Activated naive CD4-positive, alpha-beta T cell treated with anti-CD3 and anti-CD28 coated beads, Interleukin-2, amount 50 U/mL, for 16 hours (primary cell): Measurements from ENCODE around the gene RBMS2.
"Not testable (repeated sequence)": the region's sequence is repeated elsewhere in the genome, so short reads cannot be mapped to it uniquely, and the experiment has no call there.

Experiments
- DNase-seq: peaks from one replicate; pipeline ENCODE4 v3.0.0-alpha.2; 2020

The RBMS2 gene, protein sequence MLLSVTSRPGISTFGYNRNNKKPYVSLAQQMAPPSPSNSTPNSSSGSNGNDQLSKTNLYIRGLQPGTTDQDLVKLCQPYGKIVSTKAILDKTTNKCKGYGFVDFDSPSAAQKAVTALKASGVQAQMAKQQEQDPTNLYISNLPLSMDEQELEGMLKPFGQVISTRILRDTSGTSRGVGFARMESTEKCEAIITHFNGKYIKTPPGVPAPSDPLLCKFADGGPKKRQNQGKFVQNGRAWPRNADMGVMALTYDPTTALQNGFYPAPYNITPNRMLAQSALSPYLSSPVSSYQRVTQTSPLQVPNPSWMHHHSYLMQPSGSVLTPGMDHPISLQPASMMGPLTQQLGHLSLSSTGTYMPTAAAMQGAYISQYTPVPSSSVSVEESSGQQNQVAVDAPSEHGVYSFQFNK

DNA sequence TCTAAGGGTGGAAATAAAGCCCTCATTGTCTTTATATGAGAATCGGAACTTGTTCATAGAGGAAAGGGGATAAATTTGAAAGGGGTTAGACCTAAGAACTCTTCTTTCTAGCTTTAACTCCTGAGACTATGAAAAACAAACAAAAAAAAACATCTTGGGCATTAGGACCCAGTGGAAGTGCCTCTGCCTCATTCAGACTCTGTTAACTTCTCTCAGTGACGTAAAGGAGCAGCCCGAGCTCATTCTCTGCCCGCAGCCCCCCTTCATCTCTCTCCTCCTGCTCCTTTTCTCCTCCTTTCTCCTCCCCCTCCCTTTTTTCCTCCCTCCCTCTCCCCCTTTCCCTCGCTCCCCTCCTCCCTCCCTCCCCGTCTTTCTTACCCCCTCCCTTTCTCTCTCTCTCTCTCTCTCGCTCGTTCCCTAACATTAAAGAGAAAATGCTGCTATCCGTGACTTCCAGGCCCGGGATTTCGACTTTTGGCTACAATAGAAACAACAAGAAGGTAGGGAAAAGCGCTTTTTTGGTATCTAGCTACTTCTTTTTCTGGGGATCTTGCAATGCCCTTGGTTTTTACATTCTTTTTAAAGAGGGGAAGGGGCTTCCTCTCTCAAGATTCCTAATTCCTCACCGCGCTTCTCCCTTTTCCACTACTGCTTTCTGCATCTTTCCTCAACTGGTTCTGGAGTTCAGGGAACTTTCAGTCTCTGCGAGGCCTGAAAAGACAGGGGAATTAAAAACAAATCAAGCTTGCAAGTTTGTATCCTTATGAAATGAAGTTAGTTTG lies at the start of gene RBMS2:
TSS of gene RBMS2 (plus strand) at position 231 of the 782 bp plus-strand sequence. CDS start at position 435, 204 bp downstream.
- peak; percentile 34 for DNase-seq

DNA sequence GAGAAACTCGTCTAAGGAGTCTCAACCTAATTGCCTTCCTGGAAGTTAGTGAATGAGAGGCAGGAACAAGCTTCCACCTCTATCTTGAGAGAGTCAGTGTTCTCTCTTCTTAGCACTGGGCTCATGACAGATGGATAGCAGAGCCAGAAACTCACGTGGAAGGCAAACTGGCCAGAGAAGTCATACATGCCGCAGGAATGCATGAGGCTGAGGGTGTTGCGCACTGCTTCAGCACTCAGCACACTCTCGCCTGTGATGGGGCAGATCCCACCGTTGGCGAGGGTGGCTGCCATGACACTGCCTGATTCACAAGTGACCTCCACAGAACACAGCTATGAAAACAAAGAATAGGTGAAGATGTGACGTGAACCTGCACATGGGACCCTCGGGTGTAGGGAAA lies 47.2 kb upstream of the RBMS2 start:
- DNase-seq, result no peak

DNA sequence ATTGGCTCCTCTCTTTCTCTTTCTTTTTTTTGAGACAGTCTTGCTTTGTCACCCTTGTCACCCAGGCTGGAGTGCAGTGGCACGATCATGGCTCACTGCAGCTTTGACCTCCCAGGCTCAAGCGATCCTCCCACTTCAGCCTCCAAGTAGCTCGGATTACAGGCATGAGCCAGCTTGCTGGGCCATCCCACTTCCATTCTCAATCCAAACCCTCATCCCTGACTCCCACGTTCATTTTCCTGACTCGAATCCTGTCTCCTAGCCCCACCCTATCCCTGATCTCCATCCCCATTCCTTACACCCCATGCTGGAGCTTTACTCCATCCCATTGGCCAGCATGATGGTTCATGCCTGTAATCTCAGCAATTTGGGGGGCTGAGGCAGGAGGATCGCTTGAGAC lies 45.5 kb upstream of the RBMS2 start:
- no peak for DNase-seq

DNA sequence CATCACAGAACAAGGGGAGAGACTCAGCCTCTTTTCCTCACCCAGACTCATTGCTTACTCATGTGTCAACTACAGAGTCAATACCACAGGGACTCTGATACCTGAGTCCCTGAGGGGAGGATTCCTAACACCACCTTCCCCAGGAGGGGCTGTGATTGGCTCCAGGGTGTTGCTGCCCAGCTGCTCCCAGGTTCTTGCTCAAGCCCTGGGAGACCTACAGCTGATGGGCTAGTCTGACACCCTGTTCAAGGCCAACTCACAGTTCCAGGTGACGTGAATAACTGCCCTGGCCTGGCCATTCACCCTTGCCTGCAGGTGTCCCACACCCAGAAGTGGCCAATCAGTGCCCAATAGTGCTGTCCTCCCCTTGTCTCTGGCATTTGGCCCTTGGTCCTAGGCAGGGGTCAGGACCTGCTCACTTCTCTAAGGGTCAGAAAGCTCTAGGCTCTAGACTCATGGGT lies 44.6 kb upstream of the RBMS2 start:
- DNase-seq, result no peak

DNA sequence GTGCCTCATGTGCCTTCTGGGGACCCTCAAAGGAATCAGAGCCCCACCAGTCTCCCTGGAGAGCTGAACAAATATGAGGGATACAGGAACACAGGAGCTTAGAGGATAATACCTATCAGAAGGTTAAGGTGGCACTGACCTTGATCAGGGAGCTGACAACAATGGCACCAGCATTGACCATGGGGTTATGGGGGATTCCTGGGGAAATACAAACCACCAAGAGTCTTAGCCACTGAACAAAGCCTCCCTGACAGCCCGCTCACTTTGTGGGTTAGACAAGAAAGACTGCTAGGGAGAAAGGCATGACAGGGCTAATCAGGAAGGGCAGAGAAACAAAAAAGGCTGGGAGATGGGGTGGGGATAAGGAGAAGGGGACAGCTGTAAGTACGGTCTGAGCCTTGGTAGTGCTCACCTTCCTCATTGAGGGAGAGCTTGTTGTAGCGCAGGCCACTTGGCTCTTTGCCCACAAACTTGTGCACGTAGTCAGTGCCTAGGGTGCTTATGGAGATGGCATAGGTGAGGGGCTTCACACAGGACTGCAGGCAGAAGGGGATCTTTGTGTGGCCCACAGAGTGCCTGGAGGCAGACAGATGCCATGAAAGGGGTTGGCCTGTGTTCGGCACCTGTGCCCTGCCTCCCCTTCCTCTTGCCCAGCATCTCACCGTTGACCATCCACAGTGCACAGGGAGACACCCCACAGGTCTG lies 43.9 kb upstream of the RBMS2 start:
- DNase-seq, result no peak

DNA sequence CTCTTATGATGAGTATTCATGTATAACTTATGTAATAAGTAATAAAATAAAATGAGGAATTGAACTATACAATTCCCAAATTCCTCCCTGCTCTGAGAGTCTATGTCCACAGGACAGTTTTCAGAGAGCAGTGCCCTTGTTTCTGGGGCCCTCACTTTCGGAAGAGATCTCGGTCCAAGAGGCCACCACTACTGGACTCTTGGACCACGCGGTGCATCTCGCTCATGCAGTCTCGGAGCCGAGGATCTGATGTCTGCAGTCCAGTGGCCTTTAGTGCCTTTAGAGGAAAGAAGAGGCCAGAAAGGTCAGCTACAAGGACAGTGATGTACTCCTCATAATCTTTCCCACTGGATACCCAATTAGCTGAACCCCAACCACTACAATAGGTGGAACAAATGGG lies 42.0 kb upstream of the RBMS2 start:
- DNase-seq, result no peak

DNA sequence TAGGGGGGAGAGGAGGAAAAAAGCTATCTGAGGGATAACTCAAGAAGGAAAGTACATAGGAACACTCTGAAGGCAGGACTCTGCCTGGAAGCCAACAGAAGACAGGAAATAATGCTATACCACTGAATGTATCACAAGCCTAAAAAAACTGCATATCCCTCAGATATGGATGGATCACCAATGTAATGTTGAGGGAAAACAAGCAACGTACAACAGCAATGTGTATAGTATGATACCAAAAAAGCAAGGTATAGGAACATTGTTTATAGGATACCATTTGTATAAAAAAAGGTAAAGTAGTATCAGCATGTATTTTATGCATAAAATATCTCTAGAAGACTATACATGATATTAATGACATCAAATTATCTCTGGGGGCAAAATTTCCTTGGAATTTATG lies 37.1 kb upstream of the RBMS2 start:
- DNase-seq, result no peak

DNA sequence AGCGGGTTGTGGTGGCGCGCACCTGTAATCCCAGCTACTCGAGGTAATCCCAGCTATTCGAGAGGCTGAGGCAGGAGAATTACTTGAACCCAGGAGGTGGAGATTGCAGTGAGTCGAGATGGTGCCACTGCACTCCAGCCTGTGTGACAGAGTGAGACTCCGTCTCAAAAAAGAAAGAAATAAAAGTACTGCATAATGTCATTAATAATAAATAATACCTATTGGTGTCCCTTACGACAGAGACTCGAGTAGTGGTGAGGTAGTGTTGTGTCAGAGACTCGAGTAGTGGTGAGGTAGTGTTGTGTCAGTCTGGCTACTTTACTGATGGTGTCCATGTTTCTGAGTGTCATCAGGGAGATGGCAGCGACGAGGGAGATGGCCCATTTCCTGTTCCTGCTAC lies 34.9 kb upstream of the RBMS2 start:
- DNase-seq, result no peak

DNA sequence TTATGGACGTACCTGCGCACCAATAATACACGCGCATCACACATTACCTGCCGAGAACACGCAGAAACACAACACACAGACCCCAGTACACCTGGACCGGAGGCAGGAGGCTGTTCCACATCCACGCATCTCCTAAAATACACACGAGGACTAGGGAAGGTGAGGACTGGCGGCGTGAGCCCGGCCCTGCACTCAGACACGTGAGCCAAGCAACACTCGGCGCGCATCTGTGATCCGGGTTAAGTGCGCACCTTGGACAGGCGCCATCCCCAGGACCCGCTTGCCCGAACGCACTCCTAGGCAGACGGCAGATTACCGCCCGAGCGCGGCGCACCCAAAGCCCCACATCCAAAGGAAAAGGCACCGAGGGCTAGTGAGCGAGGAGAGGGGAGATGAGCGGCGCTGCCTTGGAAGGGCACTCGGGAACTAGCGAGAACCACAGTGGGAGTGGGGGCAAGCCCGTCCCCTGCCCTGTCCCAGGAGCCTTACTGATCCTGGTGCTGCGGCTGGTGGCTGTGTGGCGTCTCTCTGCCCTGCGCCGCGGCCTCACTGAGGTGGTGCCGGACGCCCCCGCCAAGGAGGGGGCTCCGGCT lies 34.1 kb upstream of the RBMS2 start:
- DNase-seq, result peak; percentile 31

DNA sequence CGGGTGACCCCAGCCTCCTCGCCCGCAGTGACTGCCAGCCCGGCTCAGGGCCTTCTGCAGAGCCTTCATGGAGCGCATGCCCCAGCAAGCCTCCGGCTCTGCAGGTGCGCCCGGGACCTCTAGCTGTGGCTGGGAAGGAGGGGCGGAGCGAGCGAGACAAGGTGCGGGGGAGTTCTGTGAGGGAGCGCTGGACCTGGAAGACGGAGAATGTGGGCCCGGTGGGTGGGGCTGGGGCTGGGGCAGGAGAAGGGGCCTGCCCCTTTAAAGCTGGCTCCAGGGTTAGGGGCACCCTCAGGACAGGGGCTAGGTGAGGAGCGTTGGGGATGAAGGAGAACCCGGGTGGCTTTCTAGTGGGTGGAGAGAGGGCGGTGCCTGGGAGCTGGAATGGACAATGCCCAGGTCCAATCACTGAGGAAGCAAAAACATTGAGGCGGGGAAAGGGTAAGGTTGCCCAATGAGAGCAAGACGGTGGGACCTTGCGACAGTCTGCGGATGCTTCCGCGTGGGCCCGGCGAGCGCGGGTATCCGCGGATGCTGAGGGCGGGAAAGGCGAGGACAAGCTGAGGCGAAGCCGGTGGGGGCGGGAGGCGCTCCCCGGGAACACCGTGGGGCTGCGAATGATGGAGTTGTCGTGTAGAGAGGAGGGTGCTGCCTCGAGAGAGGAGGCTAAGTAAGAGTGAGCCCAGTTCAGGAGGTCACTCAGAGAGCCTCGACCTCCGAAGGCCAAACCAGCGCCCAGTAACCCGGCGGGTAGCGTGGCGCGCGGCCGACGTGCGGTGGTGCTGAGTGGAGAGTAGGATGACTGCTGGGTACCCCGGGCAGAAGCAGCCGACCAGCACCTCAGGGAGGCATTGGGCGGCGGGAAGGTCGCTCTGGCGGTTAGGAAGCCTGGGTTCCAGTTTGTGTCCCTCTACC lies 33.3 kb upstream of the RBMS2 start, which contains the start of gene GLS2:
TSS of gene GLS2 (minus strand) at position 121 of the 915 bp plus-strand sequence. CDS start at position 78, 43 bp downstream.
- peak; percentile 75 for DNase-seq

DNA sequence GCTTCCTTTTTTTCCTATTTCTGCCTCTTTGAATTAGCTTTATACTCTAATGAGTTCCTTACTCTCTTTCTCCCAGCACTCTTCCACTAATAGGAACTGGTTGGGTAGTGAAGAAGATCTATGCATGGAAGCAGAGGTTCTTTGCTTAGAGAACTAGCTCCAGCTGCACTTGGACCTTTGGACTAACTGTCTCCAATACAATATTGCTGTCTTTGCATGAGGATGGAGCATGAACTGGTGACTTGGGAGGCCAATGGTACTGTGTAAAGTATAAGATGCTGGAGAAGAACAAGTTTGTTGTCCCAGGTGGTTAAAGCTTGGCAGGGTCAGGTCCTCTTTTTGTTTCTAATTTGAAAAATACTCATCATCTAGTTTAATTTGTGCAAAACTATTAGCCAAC lies 31.3 kb upstream of the RBMS2 start:
- no peak for DNase-seq

DNA sequence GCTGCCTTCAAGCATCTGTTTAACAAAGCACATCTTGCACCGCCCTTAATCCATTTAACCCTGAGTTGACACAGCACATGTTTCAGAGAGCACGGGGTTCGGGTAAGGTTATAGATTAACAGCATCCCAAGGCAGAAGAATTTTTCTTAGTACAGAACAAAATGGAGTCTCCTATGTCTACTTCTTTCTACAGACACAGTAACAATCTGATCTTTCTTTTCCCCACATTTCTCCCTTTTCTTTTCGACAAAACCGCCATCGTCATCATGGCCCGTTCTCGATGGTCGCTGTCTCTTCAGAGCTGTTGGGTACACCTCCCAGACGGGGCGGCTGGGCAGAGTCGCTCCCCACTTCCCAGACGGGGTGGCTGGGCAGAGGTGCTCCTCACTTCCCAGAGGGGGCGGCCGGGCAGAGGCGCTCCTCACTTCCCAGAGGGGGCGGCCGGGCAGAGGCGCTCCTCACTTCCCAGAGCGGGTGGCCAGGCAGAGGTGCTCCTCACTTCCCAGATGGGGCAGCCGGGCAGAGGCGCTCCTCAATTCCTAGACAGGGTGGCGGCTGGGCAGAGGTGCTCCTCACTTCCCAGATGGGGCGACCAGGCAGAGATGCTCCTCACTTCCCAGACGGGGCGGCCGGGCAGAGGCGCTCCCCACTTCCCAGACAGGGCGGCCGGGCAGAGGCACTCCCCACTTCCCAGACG lies 28.1 kb upstream of the RBMS2 start:
- not testable (repeated sequence) for DNase-seq

DNA sequence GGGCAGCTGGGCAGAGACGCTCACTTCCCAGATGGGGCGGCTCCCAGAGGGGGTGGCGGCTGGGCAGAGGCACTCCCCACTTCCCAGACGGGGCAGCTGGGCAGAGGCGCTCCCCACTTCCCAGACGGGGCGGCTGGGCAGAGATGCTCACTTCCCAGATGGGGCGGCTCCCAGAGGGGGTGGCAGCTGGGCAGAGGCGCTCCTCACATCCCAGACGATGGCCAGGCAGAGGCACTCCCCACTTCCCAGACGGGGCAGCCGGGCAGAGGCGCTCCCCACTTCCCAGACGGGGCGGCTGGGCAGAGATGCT lies 27.6 kb upstream of the RBMS2 start:
- DNase-seq, result not testable (repeated sequence)

DNA sequence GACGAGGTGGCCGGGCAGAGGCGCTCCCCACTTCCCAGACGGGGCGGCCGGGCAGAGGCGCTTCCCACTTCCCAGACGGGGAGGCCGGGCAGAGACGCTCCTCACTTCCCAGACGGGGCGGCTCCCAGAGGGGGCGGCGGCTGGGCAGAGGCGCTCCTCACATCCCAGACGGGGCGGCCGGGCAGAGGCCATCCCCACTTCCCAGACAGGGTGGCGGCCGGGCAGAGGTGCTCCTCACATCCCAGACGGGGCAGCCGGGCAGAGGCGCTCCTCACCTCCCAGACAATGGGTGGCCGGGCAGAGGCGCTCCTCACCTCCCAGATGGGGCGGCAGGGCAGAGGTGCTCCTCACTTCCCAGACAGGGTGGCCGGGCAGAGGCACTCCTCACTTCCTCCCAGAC lies 27.1 kb upstream of the RBMS2 start:
- not testable (repeated sequence) for DNase-seq

DNA sequence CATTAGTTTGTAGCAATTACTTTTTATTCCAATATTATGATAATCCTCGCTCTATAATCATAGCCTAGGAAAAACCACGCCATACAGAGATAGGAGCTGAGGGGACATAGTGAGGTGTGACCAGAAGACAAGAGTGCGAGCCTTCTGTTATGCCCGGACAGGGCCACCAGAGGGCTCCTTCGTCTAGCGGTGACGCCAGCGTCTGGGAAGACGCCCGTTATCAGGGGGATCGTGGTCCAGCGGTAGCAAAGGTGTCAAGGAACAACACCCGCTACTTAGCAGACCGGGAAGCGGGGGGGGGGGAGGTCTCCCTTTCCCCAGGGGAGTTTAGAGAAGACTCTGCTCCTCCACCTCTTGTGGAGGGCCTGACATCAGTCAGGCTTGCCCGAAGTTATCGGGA lies 24.9 kb upstream of the RBMS2 start:
- peak; percentile 59 for DNase-seq

DNA sequence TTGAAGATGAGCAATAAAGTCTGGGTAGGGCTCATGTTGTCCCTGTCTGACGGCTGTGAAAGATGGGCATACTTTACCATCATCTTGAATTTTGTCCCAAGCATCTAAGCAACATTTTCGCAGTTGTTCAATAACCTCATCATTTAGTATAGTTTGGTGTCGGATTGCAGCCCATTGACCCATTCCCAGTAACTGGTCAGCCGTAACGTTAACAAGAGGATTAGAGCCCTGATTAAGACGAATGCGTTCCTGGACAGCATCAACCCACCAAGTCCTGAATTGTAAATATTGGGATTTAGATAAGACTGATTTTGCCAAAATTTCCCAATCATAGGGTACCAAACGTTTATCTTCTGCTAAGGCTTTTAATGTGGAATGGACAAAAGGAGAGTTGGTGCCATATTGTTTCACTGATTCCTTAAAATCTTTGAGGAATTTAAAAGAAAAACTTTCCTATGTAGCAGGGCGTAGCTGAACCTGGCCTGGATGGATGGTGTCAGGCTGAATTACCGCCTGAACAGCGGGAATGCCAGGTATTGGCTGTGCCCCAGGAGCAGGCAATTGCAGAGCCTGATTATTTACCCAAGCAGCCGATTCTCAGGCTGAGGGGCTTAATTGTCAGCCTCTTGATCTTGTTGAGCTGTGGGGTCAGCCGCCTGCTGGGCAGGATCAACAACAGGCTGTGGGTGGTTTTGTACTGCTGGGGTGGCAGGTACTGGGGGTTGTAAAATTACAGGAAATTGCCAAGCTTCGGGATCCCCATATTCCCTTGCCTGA lies 23.3 kb upstream of the RBMS2 start:
- DNase-seq, result not testable (repeated sequence)

DNA sequence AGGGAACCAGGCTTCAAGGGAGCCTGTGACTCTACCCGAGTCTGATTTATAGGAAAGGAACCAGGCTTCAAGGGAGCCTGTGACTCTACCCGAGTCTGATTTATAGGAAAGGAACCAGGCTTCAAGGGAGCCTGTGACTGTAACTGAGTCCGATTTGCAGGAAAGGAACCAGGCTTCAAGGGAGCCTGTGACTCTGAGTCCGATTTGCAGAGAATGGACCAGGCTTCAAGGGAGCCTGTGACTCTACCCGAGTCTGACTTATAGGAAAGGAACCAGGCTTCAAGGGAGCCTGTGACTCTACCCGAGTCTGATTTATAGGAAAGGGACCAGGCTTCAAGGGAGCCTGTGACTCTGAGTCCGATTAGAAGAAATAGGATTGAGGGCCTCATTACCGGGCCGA lies 22.2 kb upstream of the RBMS2 start:
- not testable (repeated sequence) for DNase-seq

DNA sequence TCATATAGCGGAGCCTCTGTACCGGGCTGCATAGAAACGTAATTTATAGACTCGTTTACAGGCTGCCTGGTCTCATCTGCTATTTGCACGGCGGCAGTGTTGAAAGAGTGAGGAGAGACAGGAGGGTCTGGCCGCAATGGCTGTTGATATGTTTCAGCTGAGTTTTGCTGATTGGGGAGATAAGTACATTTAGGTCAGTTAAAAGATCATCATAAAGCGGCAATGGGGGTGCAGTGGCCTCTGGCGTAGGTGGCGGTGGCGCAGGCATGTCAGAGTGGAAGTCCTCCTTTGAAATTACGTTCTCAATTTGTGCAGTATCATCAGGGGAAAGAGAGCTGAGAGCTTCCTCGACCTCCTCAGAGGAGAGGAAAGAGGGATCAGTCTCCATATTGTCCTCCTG lies 21.7 kb upstream of the RBMS2 start:
- not testable (repeated sequence) for DNase-seq

DNA sequence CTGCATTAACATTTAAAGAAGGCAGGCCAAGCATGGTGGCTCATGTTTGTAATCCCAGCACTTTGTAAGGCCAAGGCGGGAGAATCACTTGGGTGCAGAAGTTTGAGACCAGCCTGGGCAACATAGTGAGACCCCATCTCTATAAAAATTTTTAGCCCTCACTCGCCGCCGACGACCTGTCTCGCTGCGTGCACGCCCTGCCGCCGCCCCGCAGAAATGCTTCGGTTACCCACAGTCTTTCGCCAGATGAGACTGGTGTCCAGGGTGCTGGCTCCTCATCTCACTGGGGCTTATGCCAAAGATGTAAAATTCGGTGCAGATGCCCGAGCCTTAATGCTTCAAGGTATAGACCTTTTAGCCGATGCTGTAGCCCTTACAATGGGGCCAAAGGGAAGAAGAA lies 10.8 kb upstream of the RBMS2 start:
- no peak for DNase-seq

DNA sequence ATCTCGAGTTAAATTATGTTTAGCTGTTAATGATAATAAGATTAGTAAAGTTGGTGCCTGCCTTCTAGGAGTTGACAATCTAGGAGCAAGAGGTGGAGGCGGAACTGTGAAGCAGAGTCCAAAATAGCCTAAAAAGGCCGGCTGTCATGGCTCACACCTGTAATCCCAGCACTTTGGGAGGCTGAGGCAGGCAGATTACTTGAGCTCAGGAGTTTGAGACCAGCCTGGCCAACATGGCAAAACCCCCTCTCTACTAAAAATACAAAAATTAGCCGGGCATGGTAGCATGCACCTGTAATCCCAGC lies 7.7 kb upstream of the RBMS2 start:
- not testable (repeated sequence) for DNase-seq

DNA sequence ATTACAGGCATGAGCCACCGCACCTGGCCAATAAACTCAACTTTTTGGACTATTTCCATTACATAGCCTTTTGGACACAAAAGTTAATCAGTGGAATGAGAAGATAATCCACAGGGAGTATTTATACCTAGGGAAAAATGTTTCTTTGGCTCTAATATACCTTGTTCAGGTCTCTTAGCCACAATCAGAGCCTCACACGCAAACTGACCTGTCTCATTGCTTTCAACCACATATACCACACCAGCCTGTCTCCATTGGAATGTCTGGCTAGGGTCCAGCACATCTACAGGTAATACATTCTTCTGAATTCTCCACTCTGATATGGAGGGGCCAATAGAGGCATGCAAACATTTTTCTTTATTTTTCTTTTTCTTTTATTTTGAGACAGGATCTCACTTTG lies 3.8 kb upstream of the RBMS2 start:
- no peak for DNase-seq
